NCI-H2081 (cell line): ENCODE results near the gene APBA2.

Experiments used
- DNase-seq, 2 experiments: peaks; one replicate each; lab custom pipeline; 2025; lab: John Stamatoyannopoulos, UW

The APBA2 gene

DNA sequence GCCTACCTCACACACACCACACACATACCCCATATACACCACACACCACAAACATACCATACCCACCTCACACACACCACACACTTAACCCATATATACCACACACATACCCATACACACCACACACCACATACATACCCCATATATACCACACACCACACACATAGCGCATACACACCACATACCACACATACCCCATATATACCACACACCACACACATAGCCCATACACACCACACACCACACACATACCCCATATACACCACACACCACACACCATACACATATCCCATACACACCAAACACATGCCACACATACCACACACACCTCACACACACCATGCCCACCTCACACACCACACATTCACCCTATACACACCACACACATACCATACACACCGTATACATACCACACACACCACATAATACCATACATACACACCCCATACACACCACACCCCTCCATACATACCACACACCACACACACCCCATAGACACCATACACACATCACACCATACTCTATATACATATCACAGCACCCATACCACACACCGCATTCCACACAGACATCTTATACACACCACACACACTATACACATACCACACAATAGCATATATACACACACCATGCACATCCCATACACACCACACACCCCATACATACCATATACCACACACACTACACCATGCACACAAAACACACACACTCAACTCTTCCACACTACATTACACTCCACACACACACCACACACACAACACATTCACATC lies 29.5 kb downstream of the APBA2 start:
- DNase-seq = no peak

DNA sequence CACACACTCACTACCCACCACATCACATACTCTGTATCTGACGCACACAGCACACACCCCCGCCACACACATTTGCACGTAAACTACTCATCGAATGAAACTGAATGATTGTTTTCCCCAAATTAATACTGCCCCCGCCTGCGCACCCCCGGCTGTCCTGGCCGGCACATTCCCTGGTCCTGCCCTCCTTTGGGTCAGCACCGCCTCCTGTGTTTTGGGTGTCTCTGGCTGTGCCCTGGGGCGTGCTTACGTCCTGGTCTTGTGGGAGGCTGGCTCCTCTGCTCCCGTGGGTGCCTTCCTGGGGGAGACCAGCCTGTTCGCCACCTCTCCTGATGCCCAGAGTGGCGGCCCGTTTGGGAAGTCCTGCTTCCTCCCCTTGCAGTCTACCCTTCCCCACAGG lies 30.2 kb downstream of the APBA2 start:
- DNase-seq = no peak

DNA sequence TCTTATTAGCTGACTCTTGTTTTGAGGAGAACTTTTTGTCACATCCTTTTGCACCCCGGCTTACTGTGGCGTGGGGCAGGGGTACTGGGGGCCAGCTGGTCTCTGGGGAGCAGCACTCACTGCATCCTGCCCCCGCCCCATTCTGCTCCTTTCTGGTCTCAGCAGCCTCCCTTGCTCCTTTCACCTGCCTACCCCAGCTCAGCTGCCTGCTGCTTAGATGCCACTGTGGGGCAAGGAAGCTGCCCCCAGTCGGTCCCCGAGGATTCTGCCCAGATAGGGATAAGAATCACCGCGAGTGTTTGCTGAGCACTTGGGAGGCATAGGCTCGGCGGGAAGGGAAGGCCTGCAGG lies 32.0 kb downstream of the APBA2 start:
- DNase-seq = no peak

DNA sequence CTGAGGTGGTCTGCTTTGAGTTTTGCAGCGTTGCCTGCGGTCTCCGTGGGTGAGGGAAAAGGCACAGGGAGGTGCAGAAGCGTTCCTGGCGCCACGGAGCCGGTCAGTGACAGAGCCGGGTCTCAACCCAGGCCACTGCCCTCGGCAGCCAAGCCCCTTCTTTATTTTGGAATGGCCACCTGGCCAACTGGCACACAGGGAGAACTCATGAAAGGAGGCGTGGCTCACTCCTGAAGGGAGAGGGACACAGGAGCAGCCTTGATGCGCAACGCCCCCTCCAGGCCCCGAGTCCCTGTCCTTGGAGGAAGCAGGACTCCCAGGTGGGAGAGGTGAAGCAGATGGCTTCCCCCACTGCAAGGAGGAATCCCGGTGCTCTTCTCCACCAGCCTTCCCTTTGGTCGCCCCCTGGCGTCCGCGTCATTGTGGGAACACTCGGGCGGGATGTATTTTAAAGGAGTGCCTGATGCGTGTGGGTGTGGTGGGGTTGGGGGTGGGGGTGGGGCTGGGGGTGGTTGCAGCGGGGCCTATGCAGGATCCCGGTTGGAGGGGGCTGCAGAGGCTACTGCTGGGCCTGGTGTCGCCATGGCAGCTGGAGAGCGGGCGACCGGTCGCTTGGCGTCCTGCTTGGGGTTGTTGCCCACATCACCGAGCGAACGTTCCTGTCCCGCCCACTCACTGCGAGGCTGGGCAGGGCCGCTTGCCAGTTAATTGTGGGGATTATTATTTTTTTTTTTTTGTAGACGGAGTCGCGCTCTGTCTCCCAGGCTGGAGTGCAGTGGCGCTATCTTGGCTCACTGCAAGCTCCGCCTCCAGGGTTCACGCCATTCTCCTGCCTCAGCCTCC lies 32.6 kb downstream of the APBA2 start:
- DNase-seq = no peak

DNA sequence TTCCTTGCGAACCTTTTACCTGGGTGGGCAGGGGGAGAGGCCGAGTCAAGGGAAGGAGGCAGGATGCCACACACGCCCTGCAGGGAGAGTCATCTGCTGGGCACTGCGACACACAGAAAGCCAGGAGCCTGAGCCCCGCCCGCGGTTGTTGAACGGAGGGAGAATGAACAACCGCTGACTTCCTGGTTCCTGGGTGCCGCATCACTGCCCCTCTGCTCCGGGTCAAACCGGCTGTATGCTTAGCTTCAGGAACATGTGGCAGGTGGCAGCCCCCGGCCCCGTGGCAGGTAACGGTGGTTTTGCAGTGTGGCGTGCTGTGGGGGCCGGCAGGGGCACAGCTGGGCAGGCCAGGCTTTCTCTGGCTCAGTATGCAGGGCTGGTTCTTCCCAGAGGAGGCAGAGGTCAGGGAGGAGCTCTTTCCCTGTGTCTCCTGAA lies 33.4 kb downstream of the APBA2 start:
- no peak for DNase-seq

DNA sequence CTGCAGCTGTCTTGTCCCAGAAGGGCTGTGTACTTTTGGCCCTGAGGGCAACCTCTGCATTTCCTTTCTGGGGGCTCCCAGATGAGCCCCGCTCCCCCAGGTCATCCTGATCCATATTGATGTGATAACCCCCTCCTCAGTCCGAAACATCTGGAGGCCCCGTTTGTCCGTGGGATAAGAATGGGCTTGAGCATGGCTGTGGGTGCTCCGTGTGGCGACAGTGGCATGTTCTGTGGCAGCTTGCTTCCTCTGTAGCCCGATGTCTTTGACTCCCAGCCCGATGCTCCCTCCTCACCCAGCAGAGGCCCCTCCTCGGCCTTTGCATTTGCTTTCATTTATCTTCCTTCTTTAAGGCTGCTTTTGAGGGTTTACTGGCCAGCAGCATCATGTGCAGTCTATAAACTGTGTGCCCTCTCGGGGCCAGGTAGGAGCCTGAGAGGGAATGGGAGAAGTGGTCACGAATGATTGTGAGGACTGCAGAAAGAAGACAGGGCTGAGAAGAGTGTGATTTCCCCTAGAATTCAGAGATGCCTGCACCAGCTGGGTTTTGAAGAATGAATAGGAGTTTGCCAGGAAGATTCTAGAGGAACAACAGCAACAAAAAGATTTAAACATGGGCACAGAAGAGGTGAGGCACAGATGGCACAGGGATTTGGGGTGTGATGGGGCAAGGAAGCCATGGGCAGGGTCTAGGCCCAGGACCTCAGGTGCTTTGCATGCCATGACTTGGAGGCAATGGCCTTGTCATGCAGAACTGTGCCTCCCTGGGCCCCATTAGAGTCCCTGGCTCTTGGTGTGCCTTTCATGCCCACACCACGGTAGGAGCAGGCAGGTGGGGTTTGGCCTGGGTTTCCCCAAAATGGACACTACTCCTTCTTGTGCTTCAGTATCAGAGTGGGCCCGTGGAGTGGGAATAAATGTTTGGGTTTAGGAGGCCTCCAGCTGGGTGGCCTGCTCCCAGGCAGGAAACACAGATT lies 34.2 kb downstream of the APBA2 start:
- no peak for DNase-seq

DNA sequence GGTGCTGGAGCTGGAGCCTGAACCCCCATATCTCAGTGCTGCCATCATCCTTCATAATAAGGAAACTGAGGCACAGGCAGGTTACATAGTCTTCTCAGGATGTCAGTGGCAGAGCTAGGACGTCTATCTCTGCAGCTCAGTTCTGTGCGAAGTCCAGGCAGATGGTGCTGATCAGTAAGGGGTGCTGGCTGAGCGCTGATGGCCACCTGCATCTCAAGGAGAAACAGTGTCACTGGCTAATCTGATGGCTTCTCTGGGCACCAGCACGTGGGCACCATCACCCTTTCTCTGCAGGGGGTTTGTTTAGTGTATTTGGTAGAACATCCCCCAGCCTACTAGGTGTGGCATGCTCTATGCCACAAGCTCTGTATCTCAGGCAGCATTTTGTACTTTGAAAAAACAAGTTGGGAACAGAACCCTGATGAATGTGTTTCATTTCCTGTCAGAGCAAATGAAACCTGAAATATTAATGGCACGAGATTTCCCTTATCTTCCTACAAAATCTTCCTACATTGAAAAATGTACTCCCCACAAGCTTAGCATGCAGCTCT lies 35.1 kb downstream of the APBA2 start:
- no peak for DNase-seq

DNA sequence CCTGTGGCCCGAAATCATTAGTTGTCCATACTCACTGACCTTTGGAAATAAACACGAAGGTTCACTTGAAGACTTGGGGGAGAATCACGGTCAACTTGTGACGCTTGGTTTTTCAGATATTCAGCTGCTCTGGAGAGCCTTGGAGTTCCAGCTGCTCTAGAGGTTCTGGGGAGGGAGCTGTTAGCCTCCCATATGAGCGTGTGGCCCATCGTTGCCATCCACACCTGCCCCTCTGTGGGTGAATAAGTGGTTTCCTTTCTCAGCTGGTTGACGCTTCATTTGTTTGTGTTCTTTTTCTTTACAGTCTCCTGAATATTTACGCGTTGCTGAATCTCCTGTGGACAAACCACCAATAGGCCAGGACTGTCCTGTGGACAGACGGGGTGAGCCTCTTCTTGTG lies 35.6 kb downstream of the APBA2 start:
- DNase-seq = peak in 1 of 2 experiments; percentile 11

DNA sequence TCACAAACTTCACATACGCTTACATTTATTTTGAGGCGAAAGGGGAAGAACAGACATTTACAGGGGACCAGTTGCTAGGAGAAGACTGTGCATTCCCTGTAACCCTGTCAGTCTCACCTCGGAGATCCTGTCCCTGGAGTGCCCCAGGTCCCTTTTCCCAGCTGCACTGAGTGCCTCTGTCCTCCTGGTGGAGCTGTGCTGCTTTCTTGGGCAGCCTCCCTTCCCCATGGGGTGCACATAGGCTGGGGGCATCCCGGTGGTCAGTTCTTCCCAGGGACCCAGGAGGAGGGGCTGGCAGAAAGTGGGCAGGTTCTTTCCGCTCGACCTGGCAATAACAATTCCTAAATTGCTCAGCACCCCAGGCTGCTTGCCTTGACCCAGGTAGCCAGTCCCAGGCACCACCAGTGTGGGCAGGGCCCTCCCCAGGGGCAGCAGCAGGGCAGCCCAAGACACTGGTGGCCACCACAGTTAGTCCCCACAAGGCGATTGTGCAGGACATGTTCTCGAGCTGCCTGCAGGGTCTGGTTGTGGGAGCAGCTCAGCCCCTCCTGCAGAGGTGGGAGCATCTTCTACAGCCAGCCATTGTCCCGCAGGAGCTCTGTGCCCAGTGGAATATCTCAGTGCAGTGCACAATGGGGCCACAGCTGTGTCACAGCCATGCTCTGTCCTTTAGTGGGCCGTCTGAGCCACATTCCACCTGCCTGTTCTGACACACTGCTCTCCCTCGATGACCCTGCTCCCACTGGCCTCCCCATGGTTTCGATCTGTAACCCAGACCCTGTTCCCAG lies 36.3 kb downstream of the APBA2 start:
- no peak for DNase-seq

DNA sequence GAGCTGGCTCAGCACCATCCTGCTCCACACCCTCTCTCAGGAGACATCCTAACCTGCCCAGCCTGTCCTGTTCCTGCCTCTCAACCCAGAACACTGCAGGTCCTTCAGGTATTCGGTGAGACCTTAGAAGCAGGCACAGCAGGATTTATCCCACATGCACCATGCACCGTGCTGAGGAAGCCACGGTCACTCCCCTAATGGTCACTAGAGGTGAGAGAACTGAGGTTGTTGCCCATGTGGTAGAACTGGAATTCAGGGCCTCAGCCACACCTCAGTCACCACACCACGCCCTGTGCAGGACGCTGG lies 36.9 kb downstream of the APBA2 start:
- no peak for DNase-seq

DNA sequence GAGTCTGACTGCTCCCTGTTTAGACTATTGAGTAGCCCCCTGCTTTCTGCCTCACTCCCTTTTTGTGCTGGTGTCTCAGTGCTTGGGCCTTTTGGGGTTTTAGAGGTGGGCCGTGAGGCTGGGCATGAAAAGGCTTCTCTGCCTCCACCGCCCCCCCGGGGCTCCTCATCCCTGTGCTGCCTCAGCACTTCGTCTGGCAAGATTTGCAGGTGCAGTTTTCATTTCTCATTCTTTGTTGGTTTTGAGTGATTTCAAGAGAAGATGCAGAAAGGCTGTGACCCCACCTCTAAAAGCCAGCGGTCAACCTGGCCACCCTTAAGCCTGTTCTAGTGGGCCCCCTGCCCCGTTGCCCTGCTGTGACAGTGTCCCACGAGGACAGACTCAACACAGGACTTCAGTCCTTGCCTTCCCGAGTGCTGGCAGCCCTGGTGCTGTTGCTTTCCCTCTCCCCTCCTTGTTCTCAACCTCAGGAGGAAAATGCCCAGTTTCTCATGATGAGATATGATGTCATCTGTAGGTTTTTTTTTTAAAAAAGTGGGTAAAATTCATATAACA lies 38.0 kb downstream of the APBA2 start:
- DNase-seq = no peak

DNA sequence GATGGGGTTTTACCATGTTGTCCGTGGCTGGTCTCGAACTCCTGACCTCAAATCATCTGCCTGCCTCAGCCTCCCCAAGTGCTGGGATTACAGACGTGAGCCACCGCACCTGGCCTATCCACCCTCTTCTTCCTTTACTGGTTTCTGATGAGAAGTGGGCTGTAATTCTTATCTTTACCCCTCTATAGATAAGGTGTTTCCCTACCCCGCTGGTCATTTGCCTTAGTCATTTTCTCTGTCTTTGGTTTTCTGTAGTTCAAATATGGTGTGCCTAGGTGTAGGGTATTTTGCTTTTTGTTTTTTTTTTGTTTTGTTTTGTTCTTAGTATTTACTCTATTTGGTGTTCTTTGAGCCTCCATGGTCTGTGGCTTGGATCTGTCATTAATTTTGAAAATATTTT lies 41.3 kb downstream of the APBA2 start:
- DNase-seq = no peak

DNA sequence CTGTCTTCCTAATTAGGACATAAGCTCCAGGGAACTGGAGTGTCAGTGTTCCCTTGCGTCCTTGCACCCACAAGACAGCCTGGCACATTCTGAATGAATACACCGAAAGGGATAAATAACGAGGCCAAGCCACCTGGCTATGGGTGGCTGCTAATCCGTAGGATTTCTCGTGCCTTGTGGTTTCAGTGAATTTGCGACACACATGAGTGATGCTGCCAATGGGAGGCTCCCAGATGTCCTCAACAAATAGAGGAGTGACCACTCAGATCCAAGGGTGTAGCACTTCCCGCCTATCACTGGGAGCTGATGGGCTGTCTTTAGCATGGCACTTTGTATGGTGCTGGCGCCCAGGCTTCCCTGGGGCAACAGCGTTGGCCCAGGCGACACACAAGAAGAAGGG lies 43.4 kb downstream of the APBA2 start:
- DNase-seq = no peak

DNA sequence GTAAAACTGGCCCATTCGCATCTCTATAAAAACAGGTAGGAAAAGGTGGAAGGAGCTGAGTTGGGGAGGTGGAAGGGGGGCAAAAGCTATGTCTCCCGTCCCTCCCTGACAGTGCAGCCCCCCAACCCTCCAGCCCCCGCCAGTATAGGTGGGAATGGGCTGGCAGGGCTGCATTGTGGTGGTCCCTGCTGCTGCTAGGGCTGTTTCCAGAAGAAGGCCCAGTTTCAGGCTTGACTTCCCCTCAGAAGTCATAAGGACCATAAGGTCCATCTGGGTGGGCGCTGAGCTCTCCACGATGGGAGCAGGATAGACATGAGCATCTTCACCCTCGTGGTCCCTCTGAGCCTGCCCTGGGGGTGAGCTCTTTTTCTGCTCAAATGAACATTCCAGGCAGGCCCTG lies 44.2 kb downstream of the APBA2 start:
- no peak for DNase-seq

DNA sequence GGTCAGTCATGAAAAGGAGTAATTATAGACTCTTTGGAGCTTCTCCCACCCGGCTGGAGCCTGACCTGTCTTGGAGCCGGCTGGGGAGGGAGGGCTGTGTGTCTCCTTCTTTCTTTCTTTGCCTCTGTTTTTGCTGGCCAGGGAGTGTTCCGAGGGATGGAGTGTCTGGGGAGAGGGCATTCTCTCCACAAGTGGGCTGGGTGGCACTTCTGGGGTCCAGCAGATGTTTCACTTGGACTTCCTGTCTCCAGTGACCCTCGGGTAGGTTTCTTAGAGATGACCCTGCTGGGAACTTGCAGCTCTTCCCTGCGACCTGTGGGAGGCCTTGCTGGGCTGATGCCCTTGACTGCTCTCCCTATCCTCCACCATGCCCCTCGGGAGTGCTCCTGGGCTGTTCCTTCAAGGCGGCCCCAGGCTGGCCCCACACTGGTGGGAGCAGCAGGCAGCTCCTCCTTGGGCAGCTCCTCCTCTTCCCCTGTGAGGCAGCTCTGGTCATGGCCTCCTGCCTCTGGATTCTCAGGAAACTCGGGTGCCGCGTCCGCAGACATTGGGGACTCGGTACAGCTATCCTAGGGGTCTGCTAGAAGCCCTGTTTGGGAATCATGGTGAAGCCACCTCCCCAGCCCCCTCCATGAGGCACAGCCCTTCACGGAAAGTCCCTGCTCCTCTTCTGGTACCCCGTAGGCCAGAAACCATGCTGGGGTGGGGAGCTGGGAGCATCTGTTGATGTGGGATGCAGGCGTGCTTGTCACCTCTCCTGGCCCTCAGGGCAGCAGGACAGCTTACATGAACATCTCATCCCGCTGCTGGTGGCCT lies 44.9 kb downstream of the APBA2 start:
- DNase-seq = no peak

DNA sequence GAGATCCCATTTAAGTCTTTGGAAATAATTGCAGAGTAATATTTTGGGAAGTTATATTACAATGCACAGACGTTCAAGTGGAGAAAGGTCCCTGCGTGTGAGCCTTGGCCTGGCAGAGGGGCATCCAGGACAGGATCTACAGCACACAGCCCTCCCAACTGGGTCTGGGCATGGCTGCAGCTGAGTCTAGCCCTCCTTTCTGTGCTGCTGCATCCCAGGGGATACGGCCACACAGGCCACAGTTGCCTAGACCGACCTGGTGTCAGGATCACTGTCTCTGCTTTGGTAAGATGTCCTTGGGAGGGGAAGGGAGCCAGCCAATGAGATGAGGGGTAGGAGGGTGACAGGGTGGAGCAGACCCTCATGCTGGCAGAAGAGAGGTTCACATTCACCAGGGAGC lies 46.1 kb downstream of the APBA2 start:
- no peak for DNase-seq

DNA sequence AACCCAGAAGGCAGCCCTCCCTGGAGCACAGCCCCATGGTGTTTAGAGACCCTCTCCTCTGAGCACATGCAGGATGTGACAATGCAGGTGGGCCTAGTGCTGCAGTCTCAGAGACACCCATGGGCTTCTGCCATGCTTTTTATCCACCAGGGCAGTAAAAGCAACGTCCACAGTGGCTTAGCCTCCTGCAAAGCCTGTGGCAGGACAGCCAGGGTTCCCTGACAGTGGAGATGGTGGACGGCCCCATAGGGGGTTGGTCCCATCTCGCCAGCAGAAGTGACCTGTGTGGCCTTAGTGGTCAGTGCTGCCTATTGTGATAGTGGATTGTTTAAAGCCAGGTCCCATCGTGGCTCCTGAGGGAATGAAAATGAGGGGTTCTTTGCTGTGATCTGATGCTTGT lies 46.6 kb downstream of the APBA2 start:
- no peak for DNase-seq

DNA sequence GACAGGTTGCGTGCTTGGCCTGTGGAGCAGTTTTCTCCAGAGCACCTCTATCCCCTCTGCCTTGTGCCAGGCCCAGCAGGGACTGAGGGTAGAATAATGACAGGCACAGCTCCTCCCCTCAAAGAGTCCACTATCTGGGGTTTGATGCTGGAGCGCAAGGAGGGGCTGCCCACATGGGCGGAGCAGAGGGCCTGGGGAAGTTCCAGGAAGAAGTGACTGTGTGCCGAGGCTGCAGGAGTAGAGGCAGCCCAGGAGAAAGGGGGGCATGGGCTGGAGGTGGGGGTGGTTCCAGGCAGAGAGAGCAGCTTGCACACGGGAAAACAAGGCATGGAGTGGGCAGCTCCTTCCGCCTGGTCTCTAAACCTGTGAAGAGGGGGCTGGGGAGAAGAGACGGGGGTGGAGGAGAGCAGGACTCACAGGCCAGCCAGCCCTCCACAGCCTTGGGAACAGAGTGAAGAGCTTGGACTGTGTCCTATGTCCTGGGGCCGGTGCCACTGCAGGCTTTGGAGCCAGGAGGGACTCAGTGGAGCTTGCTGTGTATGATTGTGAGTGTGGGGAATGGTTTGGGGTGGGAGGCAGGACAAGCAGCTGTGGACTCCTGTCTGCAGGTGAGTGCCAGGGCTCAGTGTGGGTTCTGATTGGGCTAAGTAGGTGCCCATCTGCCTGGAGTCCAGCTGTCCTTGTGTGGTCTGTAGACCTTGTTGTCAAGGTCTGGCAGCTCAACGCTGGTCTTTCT lies 48.1 kb downstream of the APBA2 start:
- DNase-seq = no peak

DNA sequence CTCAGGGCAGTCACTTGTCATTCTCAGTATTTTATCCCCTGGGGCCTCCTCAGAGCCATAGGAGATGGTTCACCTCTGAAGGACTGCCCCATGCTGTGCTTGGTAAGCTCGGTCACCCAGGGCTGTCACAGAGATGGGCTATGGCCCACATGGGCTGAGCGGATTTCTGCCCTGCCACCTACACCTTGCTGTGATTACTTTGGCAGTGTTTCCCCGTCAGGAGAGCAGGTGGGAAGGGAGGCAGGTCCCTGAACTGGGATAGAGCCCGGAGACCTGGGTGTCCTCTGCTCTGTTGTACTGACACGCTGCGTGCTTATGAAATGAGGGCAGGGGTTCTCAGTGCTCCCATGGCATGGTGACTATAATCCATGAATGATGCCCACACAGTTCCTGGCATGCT lies 48.9 kb downstream of the APBA2 start:
- DNase-seq = no peak

DNA sequence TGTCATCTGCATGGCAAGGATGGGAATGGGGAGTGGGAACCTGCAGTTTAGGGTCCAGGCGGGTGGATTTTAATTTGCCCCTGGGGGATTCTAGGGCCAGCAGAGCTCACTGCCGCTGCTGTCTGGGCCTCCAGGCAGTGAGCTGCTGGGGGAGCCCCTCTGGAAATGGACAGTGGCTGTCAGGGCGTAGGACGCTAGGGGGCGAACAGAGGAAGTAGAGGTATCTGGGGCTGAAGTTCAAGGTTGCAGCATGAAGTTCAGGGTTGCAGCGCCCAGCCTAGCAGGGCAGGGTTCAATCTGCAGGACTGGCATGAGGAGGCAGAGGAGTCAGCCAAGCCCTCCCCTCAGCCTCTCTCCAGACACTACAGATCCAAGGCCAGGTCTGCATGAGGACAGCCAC lies 49.5 kb downstream of the APBA2 start:
- no peak for DNase-seq
